CD4-positive, alpha-beta memory T cell (primary cell): ENCODE measurements around the gene PRAME. TPM values are rescaled to one million over a fixed set of nuclear protein-coding genes. Genes with fewer than 3 reads are reported as not detected.
"Not testable (repeated sequence)": the region's sequence is repeated elsewhere in the genome, so short reads cannot be mapped to it uniquely, and the experiment has no call there.

Source experiments
- CTCF ChIA-PET: fragments of 350-600 bp; sonication (Branson Sonifier 250); formaldehyde crosslinking; loops from one replicate; lab custom pipeline; 2021; ENCODE audit warnings: inconsistent platforms; ENCODE audit not compliant: partially characterized antibody; lab: Charles Lee
- POLR2A ChIA-PET: fragments of 350-600 bp; sonication (Branson Sonifier 250); formaldehyde crosslinking; loops from one replicate; lab custom pipeline; 2021; ENCODE audit not compliant: partially characterized antibody; lab: Charles Lee
- DNase-seq, 5 donors: peaks; one replicate each; pipeline versions ENCODE4 v3.0.0 to v3.0.0-alpha.2; 2020 to 2022; ENCODE audit warnings: mixed read lengths in 1 of 5
- H3K27ac ChIP-seq: one replicate; pipeline ENCODE4 v1.7.0; 2013; ENCODE audit warnings: low read depth, low read length
- H3K27me3 ChIP-seq: 2 replicates; pipeline ENCODE4 v1.7.0; 2013; ENCODE audit warnings: mild to moderate bottlenecking, low read length, moderate library complexity; ENCODE audit not compliant: insufficient read depth
- H3K36me3 ChIP-seq: 2 replicates; pipeline ENCODE4 v1.7.0; 2013; ENCODE audit warnings: mild to moderate bottlenecking, low read length, moderate library complexity; ENCODE audit not compliant: insufficient read depth
- H3K4me1 ChIP-seq: 2 replicates; pipeline ENCODE4 v1.7.0; 2013; ENCODE audit warnings: mild to moderate bottlenecking, low read length, moderate library complexity; ENCODE audit not compliant: insufficient read depth
- H3K4me3 ChIP-seq, 2 donors: one replicate each; pipeline ENCODE4 v1.7.0; 2013; ENCODE audit warnings: low read length in 2 of 2, mild to moderate bottlenecking in 1 of 2
- H3K9me3 ChIP-seq, 2 donors: one replicate each; pipeline ENCODE4 v1.7.0; 2013; ENCODE audit warnings: low read length in 2 of 2, control low read depth in 1 of 2; ENCODE audit not compliant: control insufficient read depth in 1 of 2
- H3K27ac Mint-ChIP-seq, 7 donors: one replicate each; pipeline ENCODE4 v1.8.0; 2020 to 2021; ENCODE audit warnings: mixed read lengths in 7 of 7, mild to moderate bottlenecking in 6 of 7, inconsistent platforms in 3 of 7, moderate library complexity in 3 of 7
- H3K27me3 Mint-ChIP-seq, 2 donors: one replicate each; pipeline ENCODE4 v1.8.0; 2020 to 2021; ENCODE audit warnings: mixed read lengths in 2 of 2
- H3K36me3 Mint-ChIP-seq, 2 donors: one replicate each; pipeline ENCODE4 v1.8.0; 2020 to 2021; ENCODE audit warnings: mixed read lengths in 2 of 2, inconsistent platforms in 1 of 2, mild to moderate bottlenecking in 1 of 2
- H3K4me1 Mint-ChIP-seq, 4 donors: one replicate each; pipeline ENCODE4 v1.8.0; 2020 to 2021; ENCODE audit warnings: mixed read lengths in 4 of 4, mild to moderate bottlenecking in 1 of 4
- H3K4me3 Mint-ChIP-seq, 8 donors: one replicate each; pipeline ENCODE4 v1.8.0; 2020 to 2021; ENCODE audit warnings: mixed read lengths in 8 of 8, mild to moderate bottlenecking in 7 of 8, moderate library complexity in 6 of 8, inconsistent platforms in 3 of 8
- H3K9me3 Mint-ChIP-seq, 8 donors: one replicate each; pipeline ENCODE4 v1.8.0; 2020 to 2021; ENCODE audit warnings: mixed read lengths in 8 of 8, mild to moderate bottlenecking in 5 of 8, inconsistent platforms in 3 of 8, moderate library complexity in 1 of 8
- intact Hi-C: fragments of 100-400 bp; cut with micrococcal nuclease; formaldehyde crosslinking; loops from one replicate; pipeline ENCODE4 v1.15.1; 2023
- polyA plus RNA-seq, 2 donors: library from polyadenylated mRNA; unstranded; fragments of 300-500 nt; fragmentation: Illumina TruSeq; gene quantifications; one replicate each; pipeline ENCODE4 v1.2.3, GENCODE V29; 2021
- total RNA-seq, 2 experiments: library from RNA; stranded (reverse); gene quantifications; one replicate each; pipeline ENCODE4 v1.2.3, GENCODE V29; 2021

The PRAME gene
- total RNA-seq, result not detected
- polyA plus RNA-seq, result not detected

GRCh38 chr22:22558972-22559603 lies at the start of gene PRAME:
TSS of gene PRAME (minus strand) at chr22:22559265. CDS start at chr22:22556832, 2,433 bp downstream.
- H3K36me3 ChIP-seq, result no peaks in the 10 kb centered on the region
- peaks cover 0 to 5% (median 3%) of the 10 kb centered on the region in 4 donors for H3K4me1 Mint-ChIP-seq
- H3K4me1 ChIP-seq, result peaks cover 3% of the 10 kb centered on the region
- DNase-seq, result peak; percentile 47 to 71 (median 55)
- intact Hi-C loops, result no loop called here
- H3K27ac Mint-ChIP-seq, result peak within 1 kb of the TSS in 1 of 7 donors; percentile 46
- no peaks in the 10 kb centered on the region for H3K27me3 ChIP-seq
- no peaks in the 10 kb centered on the region for H3K9me3 ChIP-seq
- no peak within 1 kb of the TSS for H3K4me3 Mint-ChIP-seq
- peaks cover 0 to 2% of the 10 kb centered on the region in 2 donors for H3K27me3 Mint-ChIP-seq
- H3K9me3 Mint-ChIP-seq, result no peaks in the 10 kb centered on the region
- no peak within 1 kb of the TSS for H3K4me3 ChIP-seq
- POLR2A ChIA-PET, result no interaction called here
- H3K27ac ChIP-seq, result no peak within 1 kb of the TSS
- no peaks in the 10 kb centered on the region for H3K36me3 Mint-ChIP-seq
- CTCF ChIA-PET, result interaction anchor here (1.4 kb wide), 1 partner anchor 51 kb away, joined by 3 read pairs; the partner anchor contains the start of gene ZNF280B

- DNase-seq, H3K4me1 Mint-ChIP-seq, H3K27ac ChIP-seq, H3K9me3 Mint-ChIP-seq, H3K36me3 ChIP-seq, intact Hi-C loops, H3K4me1 ChIP-seq, H3K27me3 ChIP-seq, H3K27me3 Mint-ChIP-seq, H3K4me3 Mint-ChIP-seq, H3K4me3 ChIP-seq, H3K27ac Mint-ChIP-seq, CTCF ChIA-PET, H3K36me3 Mint-ChIP-seq, H3K9me3 ChIP-seq, POLR2A ChIA-PET: not testable (repeated sequence)
Measured at GRCh38 chr22:22608022-22608421, 49.0 kb upstream of the PRAME start.

- Mint-ChIP-seq H3K4me3 (no peak overlapping the region), H3K9me3 (peaks cover 0 to 4% (median 0%) of the 10 kb centered on the region in 8 donors), H3K27me3 (peaks cover 0 to 5% of the 10 kb centered on the region in 2 donors), H3K4me1 (peaks cover 0 to 8% (median 2%) of the 10 kb centered on the region in 4 donors), H3K27ac (no peak overlapping the region), H3K36me3 (no peaks in the 10 kb centered on the region)
- POLR2A ChIA-PET, result no interaction called here
- CTCF ChIA-PET, result interaction anchor here (0.8 to 2.8 kb wide), 2 partner anchors 18 to 355 kb away, joined by 3 to 8 read pairs; no protein-coding TSS in a partner anchor
- Histone ChIP-seq H3K9me3 (no peaks in the 10 kb centered on the region), H3K4me1 (no peaks in the 10 kb centered on the region), H3K27ac (no peak overlapping the region), H3K27me3 (no peaks in the 10 kb centered on the region), H3K36me3 (no peaks in the 10 kb centered on the region), H3K4me3 (no peak overlapping the region)
- intact Hi-C loops, result no loop called here
- no peak for DNase-seq
Measured at GRCh38 chr22:22605074-22605404, 46.0 kb upstream of the PRAME start.

GRCh38 chr22:22604326-22605073 lies 45.4 kb upstream of the PRAME start:
- no peak overlapping the region for H3K4me3 ChIP-seq
- H3K27ac ChIP-seq, result no peak overlapping the region
- peaks cover 0 to 8% of the 10 kb centered on the region in 2 donors for H3K27me3 Mint-ChIP-seq
- no peaks in the 10 kb centered on the region for H3K36me3 Mint-ChIP-seq
- peaks cover 0 to 4% (median 0%) of the 10 kb centered on the region in 8 donors for H3K9me3 Mint-ChIP-seq
- CTCF ChIA-PET, result interaction anchor here (2.8 kb wide), 1 partner anchor 17 kb away, joined by 8 read pairs; no protein-coding TSS in a partner anchor
- no peaks in the 10 kb centered on the region for H3K36me3 ChIP-seq
- no peak overlapping the region for H3K27ac Mint-ChIP-seq
- POLR2A ChIA-PET, result no interaction called here
- intact Hi-C loops, result no loop called here
- H3K4me1 ChIP-seq, result no peaks in the 10 kb centered on the region
- no peaks in the 10 kb centered on the region for H3K9me3 ChIP-seq
- H3K27me3 ChIP-seq, result no peaks in the 10 kb centered on the region
- no peak for DNase-seq
- H3K4me3 Mint-ChIP-seq, result no peak overlapping the region
- H3K4me1 Mint-ChIP-seq, result peaks cover 0 to 8% (median 2%) of the 10 kb centered on the region in 4 donors

- no peaks in the 10 kb centered on the region for H3K36me3 ChIP-seq
- Mint-ChIP-seq H3K4me1 (peaks cover 0 to 8% (median 2%) of the 10 kb centered on the region in 4 donors), H3K27me3 (peaks cover 0 to 7% of the 10 kb centered on the region in 2 donors), H3K36me3 (no peaks in the 10 kb centered on the region), H3K4me3 (no peak overlapping the region), H3K9me3 (peaks cover 0 to 4% (median 0%) of the 10 kb centered on the region in 8 donors), H3K27ac (no peak overlapping the region)
- H3K9me3 ChIP-seq, result no peaks in the 10 kb centered on the region
- no peaks in the 10 kb centered on the region for H3K27me3 ChIP-seq
- H3K27ac ChIP-seq, result no peak overlapping the region
- H3K4me3 ChIP-seq, result no peak overlapping the region
- intact Hi-C loops, result no loop called here
- ChIA-PET CTCF (no interaction called here), POLR2A (no interaction called here)
- DNase-seq, result no peak
- H3K4me1 ChIP-seq, result no peaks in the 10 kb centered on the region
Measured at GRCh38 chr22:22603470-22603947, 44.4 kb upstream of the PRAME start.

- peaks cover 0 to 9% of the 10 kb centered on the region in 2 donors for H3K27me3 Mint-ChIP-seq
- CTCF ChIA-PET, result interaction anchor here (1.1 to 2.0 kb wide), 2 partner anchors 10 to 12 kb away, joined by 3 to 8 read pairs; no protein-coding TSS in a partner anchor
- peaks cover 0 to 2% (median 0%) of the 10 kb centered on the region in 8 donors for H3K9me3 Mint-ChIP-seq
Measured at GRCh38 chr22:22600531-22601261, 41.6 kb upstream of the PRAME start.

More at GRCh38 chr22:22600531-22601261, 41.6 kb upstream of the PRAME start:
- Histone ChIP-seq H3K36me3 (no peaks in the 10 kb centered on the region), H3K27me3 (no peaks in the 10 kb centered on the region), H3K9me3 (no peaks in the 10 kb centered on the region), H3K27ac (no peak overlapping the region), H3K4me1 (no peaks in the 10 kb centered on the region), H3K4me3 (no peak overlapping the region)
- H3K4me1 Mint-ChIP-seq, result peaks cover 0 to 3% (median 0%) of the 10 kb centered on the region in 4 donors
- POLR2A ChIA-PET, result no interaction called here
- no peaks in the 10 kb centered on the region for H3K36me3 Mint-ChIP-seq
- no peak overlapping the region for H3K4me3 Mint-ChIP-seq
- H3K27ac Mint-ChIP-seq, result no peak overlapping the region
- no peak for DNase-seq
- intact Hi-C loops, result no loop called here
